GM12874 (cell line): ENCODE measurements around the gene ITPRIPL2.

Experiments used
- TF ChIP-seq, protein P1 (sequence below): IDR thresholded peaks from 2 replicates; pipeline ENCODE4 v1.5.1; 2011; ENCODE audit warnings: low read depth, mild to moderate bottlenecking, control low read depth, low read length, moderate library complexity; ENCODE audit not compliant: insufficient read depth

ITPRIPL2 gene

DNA sequence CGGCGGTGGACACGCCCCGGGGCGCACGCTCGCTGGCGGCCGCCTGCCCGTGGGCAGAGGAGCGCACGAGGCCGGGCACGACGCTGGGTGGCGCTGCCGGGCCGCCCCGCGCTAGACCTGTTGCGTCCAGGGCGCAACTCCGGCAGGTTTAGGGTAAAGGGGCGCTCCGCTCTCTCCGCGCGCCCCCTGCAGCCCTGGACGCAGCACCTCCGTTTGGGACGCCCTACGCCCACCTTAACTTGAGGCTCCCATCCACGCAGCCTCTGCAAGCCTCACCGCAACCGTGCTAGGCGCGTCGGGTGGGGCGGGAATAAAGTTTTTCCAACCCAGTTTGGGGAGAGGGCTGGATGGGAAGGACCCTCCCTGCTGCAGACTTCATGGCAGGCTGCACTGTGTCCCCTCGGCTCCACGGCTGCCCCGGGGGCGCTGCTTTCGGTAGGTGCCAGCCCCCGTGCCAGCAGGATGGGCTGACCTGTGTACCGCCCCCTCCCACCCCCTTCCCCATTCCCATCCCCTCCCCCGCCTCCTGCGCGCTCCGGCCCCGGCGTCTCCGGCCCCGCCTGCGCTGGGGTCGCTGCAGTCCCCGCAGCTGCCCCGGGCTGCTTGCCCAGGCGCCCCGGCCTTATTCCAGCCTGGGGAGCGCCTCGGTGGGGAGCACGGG, 54.1 kb downstream of the ITPRIPL2 start, which contains the start of gene SYT17:
SYT17 (plus strand) TSS at position 531 of the 661 bp plus-strand sequence. CDS start 407 bp downstream, outside the sequence.
- TF ChIP-seq, protein P1, sequence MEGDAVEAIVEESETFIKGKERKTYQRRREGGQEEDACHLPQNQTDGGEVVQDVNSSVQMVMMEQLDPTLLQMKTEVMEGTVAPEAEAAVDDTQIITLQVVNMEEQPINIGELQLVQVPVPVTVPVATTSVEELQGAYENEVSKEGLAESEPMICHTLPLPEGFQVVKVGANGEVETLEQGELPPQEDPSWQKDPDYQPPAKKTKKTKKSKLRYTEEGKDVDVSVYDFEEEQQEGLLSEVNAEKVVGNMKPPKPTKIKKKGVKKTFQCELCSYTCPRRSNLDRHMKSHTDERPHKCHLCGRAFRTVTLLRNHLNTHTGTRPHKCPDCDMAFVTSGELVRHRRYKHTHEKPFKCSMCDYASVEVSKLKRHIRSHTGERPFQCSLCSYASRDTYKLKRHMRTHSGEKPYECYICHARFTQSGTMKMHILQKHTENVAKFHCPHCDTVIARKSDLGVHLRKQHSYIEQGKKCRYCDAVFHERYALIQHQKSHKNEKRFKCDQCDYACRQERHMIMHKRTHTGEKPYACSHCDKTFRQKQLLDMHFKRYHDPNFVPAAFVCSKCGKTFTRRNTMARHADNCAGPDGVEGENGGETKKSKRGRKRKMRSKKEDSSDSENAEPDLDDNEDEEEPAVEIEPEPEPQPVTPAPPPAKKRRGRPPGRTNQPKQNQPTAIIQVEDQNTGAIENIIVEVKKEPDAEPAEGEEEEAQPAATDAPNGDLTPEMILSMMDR: peak; percentile 87

DNA sequence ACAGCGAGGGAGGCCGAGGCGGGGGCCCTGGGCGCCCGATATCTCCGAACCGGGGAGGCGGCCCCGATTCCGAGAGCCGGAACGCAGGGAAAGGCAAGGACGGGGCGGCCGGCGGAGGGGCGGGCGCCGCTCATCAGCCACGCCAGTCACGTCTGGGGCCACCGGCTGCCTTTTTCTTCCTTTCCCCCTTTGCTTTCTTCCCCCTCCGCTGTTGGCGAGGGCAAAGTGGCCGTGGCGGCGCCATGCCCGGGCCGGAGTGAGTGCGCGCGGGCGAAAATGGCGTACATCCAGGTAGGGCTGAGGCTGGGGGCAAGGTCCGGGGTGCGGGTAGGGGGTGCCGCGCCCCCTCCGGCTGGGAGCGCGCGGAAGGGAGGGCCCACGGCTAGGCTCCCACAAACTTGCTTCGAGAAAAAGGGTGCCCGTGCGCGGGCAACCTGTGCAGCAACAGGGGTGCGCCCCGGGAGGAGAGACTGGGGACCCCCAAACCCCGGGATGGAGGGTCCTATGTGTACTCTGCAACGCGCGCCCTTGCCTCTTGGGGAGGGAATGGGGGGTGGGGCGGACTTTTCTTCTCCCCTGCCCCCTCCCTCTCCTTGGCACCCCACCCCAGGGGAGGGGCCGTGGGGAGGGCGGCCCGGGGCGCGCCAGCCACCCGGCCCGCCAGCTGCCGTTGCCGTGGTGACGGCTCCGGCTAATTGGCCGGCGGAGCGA, 54.8 kb downstream of the ITPRIPL2 start:
- TF ChIP-seq, protein P1: no peak

DNA sequence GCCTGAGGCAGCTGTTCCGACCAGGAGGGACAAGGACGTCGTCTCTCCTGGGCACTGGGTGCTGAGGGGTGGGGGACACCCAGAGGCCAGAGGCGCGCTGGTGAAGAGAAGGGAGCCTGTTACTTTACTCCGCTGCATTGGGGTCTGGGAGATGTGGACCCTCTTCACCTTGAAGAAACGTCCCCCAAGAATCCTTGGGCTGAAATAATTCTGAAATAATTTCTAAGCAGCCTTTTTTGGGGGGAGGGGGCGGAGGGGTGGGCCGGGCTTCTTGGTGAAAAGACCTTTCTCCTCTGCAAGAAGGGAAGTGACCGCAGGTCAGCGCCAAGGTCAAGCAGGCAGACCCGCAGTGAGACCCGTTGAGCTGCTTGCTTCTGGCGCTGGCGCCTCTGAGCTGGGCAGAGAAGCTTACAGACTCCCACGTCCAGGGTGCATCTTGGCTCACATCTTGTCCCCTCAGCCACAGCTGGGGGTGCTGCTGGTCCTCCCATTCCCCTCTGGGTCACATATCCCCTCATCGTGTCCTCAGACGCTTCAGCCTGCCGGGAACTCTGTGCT, 55.4 kb downstream of the ITPRIPL2 start:
- TF ChIP-seq, protein P1: no peak

DNA sequence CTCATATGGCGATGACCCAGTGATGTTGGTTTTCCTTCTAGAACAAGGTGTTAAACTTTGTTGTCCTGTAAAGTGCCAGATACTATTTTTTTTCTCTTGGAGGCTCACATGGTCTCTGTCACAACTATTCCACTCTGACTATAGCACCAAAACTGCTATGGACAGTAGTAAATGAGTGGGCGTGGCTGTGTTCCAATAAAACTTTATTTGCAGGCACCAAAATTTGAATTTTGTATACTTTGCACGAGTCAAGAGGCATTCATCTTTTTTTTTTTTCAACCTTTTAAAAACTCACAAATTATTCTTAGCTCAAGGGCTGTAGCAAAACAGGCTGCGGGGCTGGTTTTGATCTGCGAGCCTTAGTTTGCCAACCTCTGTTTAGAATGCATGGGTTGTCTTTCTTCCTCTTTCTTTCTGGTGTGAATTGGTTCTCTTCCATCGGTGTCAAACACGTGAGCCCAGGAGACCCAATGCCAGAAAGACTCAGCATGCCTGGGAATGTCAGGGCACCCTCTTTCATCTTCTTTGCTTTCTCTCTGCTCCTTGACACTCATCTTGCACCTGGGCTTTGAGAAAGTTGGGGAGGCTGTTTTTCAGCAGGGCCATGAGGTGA, 56.4 kb downstream of the ITPRIPL2 start:
- TF ChIP-seq, protein P1: no peak
